ENCODE measurements around the gene ABCC6. TPM values are rescaled to one million over a fixed set of nuclear protein-coding genes. Genes with fewer than 3 reads are reported as not detected.
A peak's percentile ranks its signal among the peaks of the same experiment; 100 is the strongest.

Gene ABCC6
- polyA plus RNA-seq, 3 donors = 6.1 to 16.5 (median 14.7) TPM

DNA sequence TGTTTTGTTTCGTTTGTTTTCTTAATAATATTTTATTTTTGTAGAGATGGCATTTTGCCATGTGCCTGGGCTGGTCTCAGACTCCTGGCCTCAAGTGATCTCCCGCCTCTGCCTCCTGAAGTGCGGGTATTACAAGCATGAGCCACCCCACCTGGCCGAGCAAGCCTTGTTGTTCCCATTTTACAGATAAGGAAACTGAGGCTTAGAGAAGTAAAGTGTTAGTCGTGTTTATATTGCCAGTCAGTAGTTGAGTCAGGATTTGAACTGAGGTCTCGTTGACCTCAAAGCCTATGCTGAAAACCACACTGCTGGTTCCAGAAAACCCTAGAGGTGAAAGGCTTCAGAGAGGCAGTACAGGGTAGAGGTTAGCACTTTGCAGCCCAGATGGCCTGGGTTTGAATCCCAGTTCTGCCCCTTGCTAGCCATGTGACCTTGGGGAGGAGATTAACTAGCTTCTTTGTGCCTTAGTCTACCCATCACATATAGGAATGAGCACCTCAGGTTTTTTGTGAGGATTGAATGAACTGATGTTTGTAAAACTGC is 102.0 kb downstream of the ABCC6 start:
- Mint-ChIP-seq H3K4me3 (no peak overlapping the region), H3K9me3 (peaks cover 21 to 40% (median 33%) of the 10 kb centered on the region in 7 donors), H3K27ac (no peak overlapping the region), H3K27me3 (ENCODE audit: low read depth in 3 of 3) (peaks cover 0 to 3% (median 3%) of the 10 kb centered on the region in 3 donors), H3K36me3 (peaks cover 90 to 96% of the 10 kb centered on the region in 2 donors), H3K4me1 (peaks cover 12% of the 10 kb centered on the region)
- Histone ChIP-seq H2AFZ (ENCODE audit: insufficient read depth, low read depth, low read length, poor library complexity, severe bottlenecking) (no peak overlapping the region), H3K9ac (ENCODE audit: insufficient read depth, low read length, poor library complexity, severe bottlenecking) (no peak overlapping the region), H3K9me3 (replicated peaks in 1 of 2; ENCODE audit: control insufficient read depth in 1 of 2, insufficient read depth in 1 of 2, low read length in 2 of 2) (peaks cover 31 to 32% of the 10 kb centered on the region in 2 donors), H4K20me1 (ENCODE audit: insufficient read depth, low read length) (peaks cover 16% of the 10 kb centered on the region), H3K79me2 (ENCODE audit: insufficient read depth, low read length) (no peaks in the 10 kb centered on the region), H3K27ac (ENCODE audit: low read depth in 1 of 2, low read length in 2 of 2) (no peak overlapping the region), H3K4me2 (replicated peaks; ENCODE audit: extremely low read depth, low read length, poor library complexity, severe bottlenecking) (no peak overlapping the region), H3K4me1 (ENCODE audit: control insufficient read depth in 1 of 2, insufficient read depth in 2 of 2, low read length in 2 of 2) (no peaks in the 10 kb centered on the region), H3K4me3 (replicated peaks in 1 of 3; ENCODE audit: low read depth in 2 of 3, low read length in 3 of 3) (no peak overlapping the region), H3K36me3 (replicated peaks in 1 of 2; ENCODE audit: control insufficient read depth in 1 of 2, insufficient read depth in 2 of 2, low read length in 2 of 2) (peaks cover 71 to 99% of the 10 kb centered on the region in 2 donors), H3K27me3 (ENCODE audit: control insufficient read depth in 2 of 2, insufficient read depth in 2 of 2, low read length in 2 of 2) (no peaks in the 10 kb centered on the region)
- intact Hi-C loops (cut with micrococcal nuclease) = no loop called here
- no peak for TF ChIP-seq CTCF (IDR thresholded peaks at IDR 0.05)
- WGBS (ENCODE audit: insufficient coverage) = 62% methylated on average over 5 of the region's 6 CpGs
- no peak for DNase-seq

DNA sequence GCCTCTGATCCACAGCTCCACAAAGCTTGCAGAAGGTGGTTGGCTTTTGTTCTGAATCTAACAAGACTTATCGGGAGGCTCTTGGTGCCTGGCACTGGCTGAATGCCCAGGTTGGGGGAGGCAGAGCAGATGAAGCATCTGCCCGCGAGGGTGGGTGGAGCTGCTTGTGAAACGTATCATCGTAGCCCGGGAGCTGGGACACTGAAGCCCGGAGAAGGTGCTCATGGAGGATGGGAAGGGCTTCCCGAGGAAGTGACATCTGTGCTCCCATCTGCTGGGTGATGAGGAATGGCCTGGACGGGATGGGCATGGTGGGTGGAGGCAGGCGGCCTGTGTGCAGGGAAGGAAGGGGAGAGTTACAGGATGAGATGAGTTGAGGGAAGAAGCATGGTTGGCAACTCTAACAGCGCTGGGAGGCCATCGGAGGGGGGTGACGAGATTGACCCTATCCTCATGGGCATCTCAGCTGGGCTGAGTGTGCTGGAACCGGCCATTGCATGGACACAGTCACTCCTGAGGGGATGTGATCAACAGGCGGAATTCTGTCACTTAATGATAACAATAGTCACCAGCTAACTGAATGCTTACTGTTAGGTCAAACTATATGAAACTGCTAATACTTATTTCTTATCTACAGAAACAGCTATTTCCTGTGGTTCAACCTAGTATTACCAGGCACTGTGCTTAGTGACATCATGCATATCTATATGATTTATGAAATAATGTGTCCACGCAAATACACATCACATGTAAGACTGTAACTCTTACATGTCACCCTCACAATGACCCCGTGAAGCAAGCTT is 102.7 kb downstream of the ABCC6 start:
- peaks cover 25 to 40% (median 36%) of the 10 kb centered on the region in 7 donors for H3K9me3 Mint-ChIP-seq
- H3K27ac Mint-ChIP-seq = peak overlapping the region in 1 of 7 donors; percentile 38
- peaks cover 16% of the 10 kb centered on the region for H4K20me1 ChIP-seq (ENCODE audit: insufficient read depth, low read length)
- TF ChIP-seq CTCF (IDR thresholded peaks at IDR 0.05) = no peak
- H3K36me3 Mint-ChIP-seq = peaks cover 89 to 96% of the 10 kb centered on the region in 2 donors
- peaks cover 71 to 99% of the 10 kb centered on the region in 2 donors for H3K36me3 ChIP-seq (replicated peaks in 1 of 2; ENCODE audit: control insufficient read depth in 1 of 2, insufficient read depth in 2 of 2, low read length in 2 of 2)
- no peak overlapping the region for H3K4me3 Mint-ChIP-seq
- no peak overlapping the region for H3K9ac ChIP-seq (ENCODE audit: insufficient read depth, low read length, poor library complexity, severe bottlenecking)
- peaks cover 31 to 32% of the 10 kb centered on the region in 2 donors for H3K9me3 ChIP-seq (replicated peaks in 1 of 2; ENCODE audit: control insufficient read depth in 1 of 2, insufficient read depth in 1 of 2, low read length in 2 of 2)
- peaks cover 0 to 3% (median 3%) of the 10 kb centered on the region in 3 donors for H3K27me3 Mint-ChIP-seq (ENCODE audit: low read depth in 3 of 3)
- H3K4me3 ChIP-seq (replicated peaks in 1 of 3; ENCODE audit: low read depth in 2 of 3, low read length in 3 of 3) = no peak overlapping the region
- no peaks in the 10 kb centered on the region for H3K27me3 ChIP-seq (ENCODE audit: control insufficient read depth in 2 of 2, insufficient read depth in 2 of 2, low read length in 2 of 2)
- intact Hi-C loops (cut with micrococcal nuclease) = no loop called here
- peaks cover 12% of the 10 kb centered on the region for H3K4me1 Mint-ChIP-seq
- 5% methylated on average over 11 of the region's 17 CpGs for WGBS (ENCODE audit: insufficient coverage)
- no peak overlapping the region for H2AFZ ChIP-seq (ENCODE audit: insufficient read depth, low read depth, low read length, poor library complexity, severe bottlenecking)
- no peaks in the 10 kb centered on the region for H3K4me1 ChIP-seq (ENCODE audit: control insufficient read depth in 1 of 2, insufficient read depth in 2 of 2, low read length in 2 of 2)
- DNase-seq = no peak
- H3K4me2 ChIP-seq (replicated peaks; ENCODE audit: extremely low read depth, low read length, poor library complexity, severe bottlenecking) = no peak overlapping the region
- H3K27ac ChIP-seq (ENCODE audit: low read depth in 1 of 2, low read length in 2 of 2) = no peak overlapping the region
- H3K79me2 ChIP-seq (ENCODE audit: insufficient read depth, low read length) = no peaks in the 10 kb centered on the region

Data from CD14-positive monocyte (primary cell).